CD4-positive, alpha-beta T cell treated with Interleukin-10 for 1 hour (primary cell): Measurements from ENCODE around the gene NLRP3.
"Not testable (repeated sequence)": the region's sequence is repeated elsewhere in the genome, so short reads cannot be mapped to it uniquely, and the experiment has no call there.

Experiments used
- DNase-seq: peaks from one replicate; pipeline ENCODE4 v3.0.0-alpha.2; 2020

Gene NLRP3

GRCh38 chr1:247392088-247392487 is 23.9 kb upstream of the NLRP3 start:
- no peak for DNase-seq

GRCh38 chr1:247395075-247395474 is 20.9 kb upstream of the NLRP3 start:
- not testable (repeated sequence) for DNase-seq

GRCh38 chr1:247400685-247401084 is 15.3 kb upstream of the NLRP3 start:
- no peak for DNase-seq

- no peak for DNase-seq
Observed at GRCh38 chr1:247401310-247402119, 14.5 kb upstream of the NLRP3 start.

DNA sequence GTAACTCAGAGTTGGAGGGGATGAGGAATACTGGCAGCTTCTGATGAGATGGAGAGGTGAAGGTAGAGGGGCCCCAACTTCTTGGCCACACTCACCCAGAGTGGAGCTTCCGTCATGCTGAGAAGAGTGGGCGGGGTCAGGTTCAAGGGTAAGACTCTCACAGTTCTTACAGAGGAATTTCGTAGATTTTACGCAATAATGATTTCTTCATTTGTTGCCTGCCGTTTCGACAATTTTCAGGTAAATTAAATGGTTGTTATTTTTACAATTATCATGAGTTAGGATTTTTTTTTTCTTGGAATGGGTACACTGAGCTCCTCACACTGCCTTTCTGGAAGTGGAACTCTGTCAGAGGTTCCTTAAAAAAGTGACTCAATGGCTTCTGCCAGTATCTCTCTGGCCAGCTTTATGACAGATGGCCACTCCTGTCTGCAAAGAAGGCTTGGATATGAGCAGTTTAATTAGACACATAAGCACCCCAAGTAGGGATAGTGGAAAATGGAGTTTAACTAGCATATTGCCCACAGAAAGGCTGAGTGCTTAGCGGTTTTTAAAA is 13.8 kb upstream of the NLRP3 start:
- DNase-seq: no peak

DNA sequence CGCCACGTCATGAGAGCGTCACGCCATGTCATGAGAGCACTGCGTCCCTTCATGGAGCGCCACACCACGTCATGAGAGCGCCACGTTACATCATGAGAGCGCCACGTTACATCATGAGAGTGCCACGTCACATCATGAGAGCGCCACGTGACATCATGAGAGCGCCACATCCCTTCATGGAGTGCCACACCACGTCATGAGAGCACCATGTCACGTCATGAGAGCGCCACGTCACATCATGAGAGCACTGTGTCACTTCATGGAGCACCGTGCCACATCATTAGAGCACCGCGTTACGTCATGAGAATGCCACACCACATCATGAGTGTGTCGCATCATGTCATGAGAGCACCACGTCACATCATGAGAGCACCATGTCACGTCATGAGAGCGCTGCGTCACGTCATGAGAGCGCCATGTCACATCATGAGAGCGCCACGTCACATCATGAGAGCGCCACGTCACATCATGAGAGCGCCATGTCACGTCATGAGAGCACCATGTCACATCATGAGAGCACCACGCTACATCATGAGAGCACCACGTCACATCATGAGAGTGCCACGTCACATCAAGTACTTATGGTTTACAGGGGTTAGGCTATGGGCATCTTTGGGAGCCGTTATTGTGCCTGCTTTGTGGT is 9.8 kb upstream of the NLRP3 start:
- DNase-seq: no peak

GRCh38 chr1:247407180-247407616 is 8.8 kb upstream of the NLRP3 start:
- peak; percentile 79 for DNase-seq

- no peak for DNase-seq
Observed at GRCh38 chr1:247408100-247408499, 7.9 kb upstream of the NLRP3 start.

DNA sequence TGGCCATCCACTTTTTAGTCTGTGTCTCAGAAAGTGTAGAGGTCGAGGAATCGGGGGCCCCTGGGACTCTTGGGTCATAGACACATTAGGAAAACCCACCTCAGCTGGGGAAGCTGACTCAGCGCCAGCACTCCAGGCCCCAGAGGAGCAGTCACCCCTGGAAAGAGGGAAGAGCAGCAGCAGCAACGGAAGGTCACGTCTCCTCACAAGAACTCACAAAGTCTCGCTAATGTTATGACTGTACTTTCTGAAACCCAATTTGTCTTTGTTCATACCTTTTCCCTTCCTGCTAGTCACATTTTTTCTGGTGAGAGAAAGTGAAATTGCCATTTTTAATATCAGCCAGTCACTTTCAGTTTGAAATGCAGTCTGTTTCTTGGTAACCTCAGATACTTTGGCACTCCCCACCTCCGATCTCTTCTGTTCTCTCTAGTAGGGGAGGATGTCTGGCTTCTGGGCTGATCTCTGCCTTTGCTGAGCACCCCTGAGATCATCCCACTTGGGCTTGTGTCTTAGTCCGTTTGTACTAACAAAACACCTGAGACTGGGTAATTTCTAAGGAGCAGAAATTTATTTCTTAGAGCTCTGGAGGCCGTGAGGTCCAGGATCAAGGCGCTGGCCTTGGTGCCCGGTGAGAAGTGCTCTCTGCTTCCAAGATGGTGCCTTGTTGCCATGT is 6.0 kb upstream of the NLRP3 start:
- peak; percentile 48 for DNase-seq

GRCh38 chr1:247411621-247412327 is 4.2 kb upstream of the NLRP3 start:
- no peak for DNase-seq

DNA sequence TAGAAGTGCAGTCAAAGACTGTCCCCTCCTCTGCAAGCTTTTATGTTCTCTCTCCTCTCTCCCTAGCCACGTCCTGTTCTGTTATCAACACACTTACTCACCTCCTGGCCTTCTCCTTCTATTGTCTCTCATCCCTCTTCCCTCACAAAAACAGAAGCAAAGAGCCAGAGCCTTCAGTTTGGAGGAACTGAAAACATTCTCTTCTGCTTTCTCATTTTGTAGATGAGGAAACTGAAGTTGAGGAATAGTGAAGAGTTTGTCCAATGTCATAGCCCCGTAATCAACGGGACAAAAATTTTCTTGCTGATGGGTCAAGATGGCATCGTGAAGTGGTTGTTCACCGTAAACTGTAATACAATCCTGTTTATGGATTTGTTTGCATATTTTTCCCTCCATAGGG is 1.9 kb downstream of the NLRP3 start:
- DNase-seq: no peak

DNA sequence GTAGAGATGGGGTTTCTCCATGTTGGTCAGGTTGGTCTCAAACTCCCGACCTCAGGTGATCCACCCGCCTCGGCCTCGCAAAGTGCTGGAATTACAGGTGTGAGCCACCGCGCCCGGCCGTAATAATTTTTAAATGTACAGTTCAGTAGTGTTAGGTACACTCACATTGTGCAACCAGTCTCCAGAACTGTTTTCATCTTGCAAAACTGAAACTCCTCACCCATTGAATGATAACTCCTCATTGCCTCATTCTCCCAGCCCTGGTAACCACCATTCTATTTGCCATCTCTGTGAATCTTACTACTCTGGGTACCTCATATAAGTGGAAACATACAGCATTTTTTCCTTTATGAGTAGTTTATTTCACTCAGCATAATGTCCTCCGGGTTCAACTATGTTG is 3.4 kb downstream of the NLRP3 start:
- DNase-seq: no peak

DNA sequence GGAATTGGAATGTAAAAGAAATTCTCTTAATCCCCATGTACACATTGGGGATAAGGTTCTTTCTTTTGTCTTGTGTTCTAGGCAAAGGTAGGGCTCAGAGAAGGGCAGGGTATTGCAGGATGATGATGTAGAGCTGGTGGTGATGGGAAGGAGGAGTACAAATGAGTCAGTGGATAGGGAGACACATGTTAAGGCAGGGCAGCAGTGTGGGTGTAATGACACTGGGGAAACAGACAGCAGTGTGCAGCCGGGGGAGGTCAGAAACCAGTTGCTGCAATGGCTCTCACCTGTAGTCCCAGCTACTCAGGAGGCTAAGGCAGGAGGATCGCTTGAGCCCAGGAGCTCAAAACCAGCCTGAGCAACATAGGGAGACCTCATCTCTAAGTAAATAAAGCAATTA is 5.1 kb downstream of the NLRP3 start:
- no peak for DNase-seq

DNA sequence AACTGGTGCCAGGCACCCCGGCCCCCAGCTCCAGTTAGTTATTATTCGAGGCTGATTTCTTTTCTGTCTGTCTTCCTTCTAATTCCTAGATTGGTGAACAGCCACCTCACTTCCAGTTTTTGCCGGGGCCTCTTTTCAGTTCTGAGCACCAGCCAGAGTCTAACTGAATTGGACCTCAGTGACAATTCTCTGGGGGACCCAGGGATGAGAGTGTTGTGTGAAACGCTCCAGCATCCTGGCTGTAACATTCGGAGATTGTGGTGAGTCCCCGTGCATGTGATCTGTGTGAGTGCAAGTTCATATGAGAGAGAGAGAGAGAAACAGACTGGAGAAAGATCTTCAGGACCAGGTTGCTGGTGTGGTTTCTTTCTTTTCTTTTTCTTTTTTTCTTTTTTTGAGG is 13.5 kb downstream of the NLRP3 start:
- no peak for DNase-seq

GRCh38 chr1:247430434-247430833 is 14.5 kb downstream of the NLRP3 start:
- no peak for DNase-seq

DNA sequence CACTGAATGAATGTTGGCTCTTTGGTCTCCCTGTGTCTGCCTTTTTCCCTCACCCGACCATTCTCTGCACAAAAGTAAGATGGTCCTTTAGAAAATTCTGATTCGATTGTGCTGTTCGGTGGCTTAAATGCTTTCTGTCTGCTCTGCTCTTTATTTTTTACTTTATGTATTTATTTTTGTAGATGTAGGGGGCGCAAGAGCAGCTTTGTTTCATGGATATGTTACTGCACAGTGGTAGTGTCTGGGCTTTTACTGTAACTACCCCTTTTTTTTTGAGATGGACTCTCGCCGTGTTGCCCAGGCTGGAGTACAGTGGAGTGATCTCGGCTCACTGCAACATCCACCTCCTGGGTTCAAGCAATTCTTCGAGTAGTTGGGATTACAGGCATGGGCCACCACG is 15.7 kb downstream of the NLRP3 start:
- no peak for DNase-seq

- DNase-seq: no peak
Observed at GRCh38 chr1:247434005-247434404, 18.0 kb downstream of the NLRP3 start.

DNA sequence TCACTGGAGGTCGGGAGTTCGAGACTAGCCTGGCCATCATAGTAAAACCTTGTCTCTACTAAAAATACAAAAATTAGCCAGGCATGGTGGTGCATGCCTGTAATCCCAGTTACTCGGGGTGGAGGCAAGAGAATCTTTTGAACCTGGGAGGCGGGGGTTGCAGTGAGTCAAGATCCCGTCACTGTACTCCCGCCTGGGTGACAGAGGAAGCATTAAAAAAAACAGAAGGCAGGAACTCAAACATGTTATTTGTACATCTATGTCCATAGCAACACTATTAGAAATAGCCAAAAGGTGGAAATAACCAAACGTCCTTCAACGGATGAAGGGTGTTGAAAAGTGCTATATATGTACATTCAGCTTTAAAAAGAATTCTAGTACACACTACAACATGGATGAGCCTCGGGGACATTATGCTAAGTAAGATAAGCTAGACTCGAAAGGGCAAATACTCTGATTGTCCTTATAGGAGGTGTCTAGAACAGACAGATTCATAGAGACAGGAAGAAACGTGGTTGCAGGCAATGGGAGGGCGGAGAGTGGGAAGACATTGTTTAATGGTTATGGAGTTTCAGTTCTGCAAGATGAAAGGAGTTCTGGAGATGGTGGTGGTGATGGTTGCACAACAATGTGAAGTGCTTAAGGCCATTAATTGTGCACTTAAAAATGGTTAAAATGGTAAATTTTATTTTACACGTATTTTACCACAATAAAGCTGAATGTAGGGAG is 19.2 kb downstream of the NLRP3 start:
- DNase-seq: no peak

- no peak for DNase-seq
Observed at GRCh38 chr1:247435759-247436147, 19.8 kb downstream of the NLRP3 start.

DNA sequence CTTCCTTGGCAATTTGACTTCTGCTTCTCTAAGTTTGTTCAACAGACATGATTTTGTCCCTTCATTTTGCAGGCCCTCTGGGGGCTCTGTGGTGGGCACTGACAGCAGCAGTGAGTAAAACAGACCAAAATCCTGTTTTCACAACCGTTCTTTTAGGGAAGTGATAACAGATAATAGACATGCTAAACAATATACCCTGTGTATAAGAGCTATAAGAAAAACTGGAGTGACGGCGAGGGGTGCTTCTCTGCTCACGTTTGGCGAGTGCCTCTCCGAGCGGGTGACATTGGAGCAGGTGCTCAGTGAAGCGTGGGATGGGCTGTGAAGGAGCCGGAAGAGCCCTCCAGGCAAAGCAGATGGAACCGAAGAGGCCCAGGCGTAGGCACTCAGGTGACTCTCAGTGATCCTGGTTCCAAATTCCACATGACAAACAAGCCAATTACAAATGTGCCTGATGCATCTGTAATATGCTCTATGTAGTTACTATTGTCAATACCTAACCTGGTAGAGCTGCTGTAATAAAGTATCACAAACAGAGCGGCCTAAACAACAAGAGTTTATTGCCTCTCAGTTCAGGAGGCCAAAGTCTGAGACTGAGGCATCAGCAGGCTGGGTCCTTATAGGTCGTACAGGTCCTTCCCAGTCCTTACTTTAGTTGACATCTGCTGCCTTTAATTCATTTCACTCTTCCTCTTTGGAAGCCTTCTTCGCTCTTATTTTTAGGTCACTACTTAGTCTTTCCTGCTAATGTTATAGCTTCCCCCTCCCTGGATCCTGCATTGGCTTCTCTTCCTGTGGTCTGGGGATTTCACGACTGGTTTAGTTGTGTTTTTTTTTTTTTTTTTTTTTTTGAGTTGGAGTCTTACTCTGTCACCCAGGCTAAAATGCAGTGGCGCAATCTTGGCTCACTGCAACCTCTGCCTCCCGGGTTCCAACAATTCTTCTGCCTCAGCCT is 21.9 kb downstream of the NLRP3 start:
- DNase-seq: no peak

- no peak for DNase-seq
Observed at GRCh38 chr1:247440001-247440620, 24.1 kb downstream of the NLRP3 start.
